DOHH2 (cell line): ENCODE results near the gene SNX3.

Experiments
- H3F3A ChIP-seq: fragments of 200-600 bp; sonication (generic), shearing (Covaris generic); 2 replicates; pipeline ENCODE4 v1.6.0; 2016; ENCODE audit warnings: antibody characterized with exemption, mild to moderate bottlenecking; ENCODE audit not compliant: control insufficient read depth, insufficient read depth
- H3K27ac ChIP-seq: fragments of 200-600 bp; sonication (generic); 2 replicates; pipeline ENCODE4 v1.5.1; 2014; ENCODE audit warnings: low read depth, mild to moderate bottlenecking, low read length, moderate library complexity
- H3K27me3 ChIP-seq: fragments of 200-600 bp; sonication (generic); 2 replicates; pipeline ENCODE4 v1.6.1; 2014; ENCODE audit warnings: mild to moderate bottlenecking, low read length, mixed read lengths; ENCODE audit not compliant: control insufficient read depth
- H3K36me3 ChIP-seq: fragments of 200-600 bp; sonication (generic); 2 replicates; pipeline ENCODE4 v1.6.1; 2014; ENCODE audit warnings: mild to moderate bottlenecking, low read length, moderate library complexity, mixed read lengths; ENCODE audit not compliant: control insufficient read depth
- H3K4me1 ChIP-seq: fragments of 200-600 bp; sonication (generic); 2 replicates; pipeline ENCODE4 v1.6.1; 2014; ENCODE audit warnings: mild to moderate bottlenecking, low read length, mixed read lengths; ENCODE audit not compliant: control insufficient read depth
- H3K4me2 ChIP-seq: fragments of 200-600 bp; sonication (generic); 2 replicates; pipeline ENCODE4 v1.6.0; 2014; ENCODE audit warnings: mild to moderate bottlenecking, low read length, moderate library complexity
- H3K4me3 ChIP-seq: fragments of 200-600 bp; sonication (generic); 2 replicates; pipeline ENCODE4 v1.5.1; 2014; ENCODE audit warnings: mild to moderate bottlenecking, low read length, mixed read lengths
- H3K79me2 ChIP-seq: fragments of 200-600 bp; sonication (generic); 2 replicates; pipeline ENCODE4 v1.6.1; 2014; ENCODE audit warnings: mild to moderate bottlenecking, low read length, mixed read lengths; ENCODE audit not compliant: control insufficient read depth
- H3K9me2 ChIP-seq: fragments of 200-600 bp; sonication (generic); replicated peaks from 2 replicates; pipeline ENCODE4 v1.6.1; 2014; ENCODE audit warnings: mild to moderate bottlenecking, low read length, mixed read lengths; ENCODE audit not compliant: control insufficient read depth
- H3K9me3 ChIP-seq: fragments of 200-600 bp; sonication (generic); 2 replicates; pipeline ENCODE4 v1.6.1; 2014; ENCODE audit warnings: antibody characterized with exemption, low read length, mixed read lengths; ENCODE audit not compliant: control insufficient read depth, insufficient read depth
- H4K20me1 ChIP-seq: fragments of 200-600 bp; sonication (generic); 2 replicates; pipeline ENCODE4 v1.6.0; 2014; ENCODE audit warnings: low read depth, mild to moderate bottlenecking, antibody characterized with exemption, low read length, moderate library complexity; ENCODE audit not compliant: control insufficient read depth, insufficient read depth
- CTCF ChIP-seq: fragments of 200-600 bp; sonication (generic); IDR thresholded peaks from one replicate; pipeline ENCODE4 v1.5.1; 2014; ENCODE audit warnings: antibody characterized with exemption, mild to moderate bottlenecking, low read depth, low read length; ENCODE audit not compliant: poor library complexity, severe bottlenecking
- EZH2phosphoT487 ChIP-seq: fragments of 200-600 bp; sonication (generic); IDR thresholded peaks from 2 replicates; pipeline ENCODE4 v1.6.1; 2017; ENCODE audit warnings: borderline replicate concordance, mild to moderate bottlenecking, antibody characterized with exemption, low read length, moderate library complexity, mixed read lengths

SNX3 gene

GRCh38 chr6:108176281-108177089 lies 84.4 kb downstream of the SNX3 start:
- Histone ChIP-seq H3K79me2 (no peaks in the 10 kb centered on the region), H3K9me2 (no peaks in the 10 kb centered on the region), H3K4me1 (peaks cover 14% of the 10 kb centered on the region), H3F3A (no peaks in the 10 kb centered on the region), H4K20me1 (no peaks in the 10 kb centered on the region), H3K36me3 (no peaks in the 10 kb centered on the region), H3K9me3 (no peaks in the 10 kb centered on the region), H3K27me3 (peaks cover 16% of the 10 kb centered on the region), H3K4me2 (no peak overlapping the region), H3K27ac (no peak overlapping the region), H3K4me3 (no peak overlapping the region)
- TF ChIP-seq EZH2phosphoT487: no peak
- TF ChIP-seq CTCF: no peak

- peaks cover 14% of the 10 kb centered on the region for H3K4me1 ChIP-seq
- peaks cover 23% of the 10 kb centered on the region for H3K27me3 ChIP-seq
- no peak overlapping the region for H3K4me2 ChIP-seq
- no peaks in the 10 kb centered on the region for H3K79me2 ChIP-seq
- no peaks in the 10 kb centered on the region for H3K36me3 ChIP-seq
- no peaks in the 10 kb centered on the region for H3K9me2 ChIP-seq
- no peak overlapping the region for H3K27ac ChIP-seq
- H3F3A ChIP-seq: no peaks in the 10 kb centered on the region
- TF ChIP-seq EZH2phosphoT487 (no peak), CTCF (peak; percentile 42)
- no peaks in the 10 kb centered on the region for H3K9me3 ChIP-seq
- no peak overlapping the region for H3K4me3 ChIP-seq
- no peaks in the 10 kb centered on the region for H4K20me1 ChIP-seq
These were observed 85.1 kb downstream of the SNX3 start for GRCh38 chr6:108175592-108176279.

GRCh38 chr6:108175176-108175591 lies 85.7 kb downstream of the SNX3 start:
- Histone ChIP-seq H3K4me1 (peaks cover 14% of the 10 kb centered on the region), H3K4me2 (no peak overlapping the region), H3F3A (no peaks in the 10 kb centered on the region), H3K79me2 (no peaks in the 10 kb centered on the region), H3K27ac (no peak overlapping the region), H4K20me1 (no peaks in the 10 kb centered on the region), H3K36me3 (no peaks in the 10 kb centered on the region), H3K27me3 (peaks cover 27% of the 10 kb centered on the region), H3K9me3 (no peaks in the 10 kb centered on the region), H3K4me3 (no peak overlapping the region), H3K9me2 (no peaks in the 10 kb centered on the region)
- TF ChIP-seq CTCF (no peak), EZH2phosphoT487 (no peak)
